GM12891 (cell line): ENCODE data around the gene GTF2IRD2.
"Not testable (repeated sequence)": the region's sequence is repeated elsewhere in the genome, so short reads cannot be mapped to it uniquely, and the experiment has no call there.

Experiments
- PAX5 ChIP-seq: IDR thresholded peaks from 2 replicates; pipeline ENCODE4 v1.6.1; 2011; ENCODE audit warnings: low read length, moderate library complexity, mild to moderate bottlenecking; ENCODE audit not compliant: insufficient read depth, severe bottlenecking
- POLR2A ChIP-seq: IDR thresholded peaks from 2 replicates; pipeline ENCODE4 v1.6.1; 2011; ENCODE audit warnings: low read depth, low read length, control low read depth
- POLR2AphosphoS5 ChIP-seq: IDR thresholded peaks from 2 replicates; pipeline ENCODE4 v1.6.1; 2011; ENCODE audit warnings: low read depth, low read length, control low read depth
- POU2F2 ChIP-seq: IDR thresholded peaks from 2 replicates; pipeline ENCODE4 v1.6.1; 2011; ENCODE audit warnings: low read depth, mild to moderate bottlenecking, control low read depth, low read length, moderate library complexity
- SPI1 ChIP-seq: IDR thresholded peaks from 2 replicates; pipeline ENCODE4 v1.6.1; 2011; ENCODE audit warnings: low read depth, low read length, control low read depth
- TAF1 ChIP-seq: IDR thresholded peaks from 2 replicates; pipeline ENCODE4 v1.6.1; 2011; ENCODE audit warnings: low read depth, low read length, control low read depth

DNA sequence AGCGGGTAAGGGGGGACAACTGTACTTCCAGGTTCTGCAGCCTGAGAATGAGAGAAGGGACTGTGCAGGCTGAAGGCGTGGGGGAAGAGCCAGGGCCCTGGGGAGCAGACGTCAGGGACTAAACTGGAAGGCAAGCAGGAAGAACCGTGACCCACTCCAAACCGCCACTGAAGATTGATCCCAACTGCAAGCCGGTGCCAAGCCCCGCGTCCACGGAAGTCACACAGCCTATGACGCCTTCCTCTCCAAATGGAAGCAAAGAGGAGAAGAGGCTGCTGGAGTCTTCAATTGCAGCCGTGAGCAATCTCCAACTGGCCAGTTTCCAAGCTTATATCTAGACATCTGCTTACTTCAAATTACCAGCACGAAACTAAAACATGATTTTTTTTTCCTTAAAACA is 1.6 kb downstream of the GTF2IRD2 start:
- TF ChIP-seq POLR2A, POU2F2, POLR2AphosphoS5, TAF1, SPI1, PAX5: not testable (repeated sequence)
